Measurements from ENCODE around the gene TOPAZ1.
A peak's percentile ranks its signal among the peaks of the same experiment; 100 is the strongest.

The TOPAZ1 gene

DNA sequence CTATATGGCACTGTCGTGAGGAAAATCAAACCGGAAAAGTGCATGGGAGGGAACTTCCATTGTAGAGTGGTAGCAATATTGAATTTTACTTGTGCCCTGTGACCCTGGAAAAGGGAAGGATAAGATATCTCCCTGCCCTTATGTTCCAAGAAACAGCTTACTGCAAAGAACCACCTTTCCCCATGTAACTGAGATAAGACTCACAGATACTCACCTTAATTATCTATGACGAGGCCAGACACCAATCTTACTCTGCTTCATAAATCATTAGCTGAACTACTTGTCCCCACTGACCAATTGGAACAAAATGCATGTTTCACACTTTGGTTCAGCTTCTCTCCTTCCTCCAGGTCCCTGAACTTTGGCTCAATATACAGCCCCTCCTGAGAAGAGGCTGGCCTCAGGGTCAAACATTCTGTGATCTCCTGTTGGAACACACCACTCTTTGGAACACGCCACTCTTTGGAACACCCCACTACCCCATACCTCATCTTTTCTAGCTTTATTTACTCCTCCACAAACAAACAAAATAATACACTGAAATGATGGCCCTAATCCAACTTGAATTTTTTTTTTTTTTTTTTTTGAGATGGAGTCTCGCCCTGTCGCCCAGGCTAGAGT, 6.9 kb upstream of the TOPAZ1 start:
- Mint-ChIP-seq H3K4me3 (no peak overlapping the region), H3K27ac (no peak overlapping the region), H3K27me3 (peaks cover 6 to 12% of the 10 kb centered on the region in 2 donors), H3K36me3 (no peaks in the 10 kb centered on the region), H3K9me3 (no peaks in the 10 kb centered on the region), H3K4me1 (peaks cover 3 to 8% of the 10 kb centered on the region in 2 donors)
- DNase-seq (no peak), ATAC-seq (replicated peaks) (no peak)

- peaks cover 6 to 12% of the 10 kb centered on the region in 2 donors for H3K27me3 Mint-ChIP-seq
- ATAC-seq (replicated peaks) (peak; percentile 72 to 82), DNase-seq (peak; percentile 23)
- H3K9me3 Mint-ChIP-seq = no peaks in the 10 kb centered on the region
- H3K27ac Mint-ChIP-seq = no peak overlapping the region
- H3K4me1 Mint-ChIP-seq = peaks cover 3 to 8% of the 10 kb centered on the region in 2 donors
- H3K4me3 Mint-ChIP-seq = peak overlapping the region; percentile 33 to 52
- no peaks in the 10 kb centered on the region for H3K36me3 Mint-ChIP-seq
These were observed 5.8 kb upstream of the TOPAZ1 start for GRCh38 chr3:44235604-44236484.

GRCh38 chr3:44236485-44236908, 5.2 kb upstream of the TOPAZ1 start:
- no peaks in the 10 kb centered on the region for H3K9me3 Mint-ChIP-seq
- H3K36me3 Mint-ChIP-seq = no peaks in the 10 kb centered on the region
- no peak overlapping the region for H3K4me3 Mint-ChIP-seq
- peaks cover 3 to 8% of the 10 kb centered on the region in 2 donors for H3K4me1 Mint-ChIP-seq
- DNase-seq (no peak), ATAC-seq (replicated peaks) (no peak)
- peaks cover 6 to 12% of the 10 kb centered on the region in 2 donors for H3K27me3 Mint-ChIP-seq
- H3K27ac Mint-ChIP-seq = no peak overlapping the region

DNA sequence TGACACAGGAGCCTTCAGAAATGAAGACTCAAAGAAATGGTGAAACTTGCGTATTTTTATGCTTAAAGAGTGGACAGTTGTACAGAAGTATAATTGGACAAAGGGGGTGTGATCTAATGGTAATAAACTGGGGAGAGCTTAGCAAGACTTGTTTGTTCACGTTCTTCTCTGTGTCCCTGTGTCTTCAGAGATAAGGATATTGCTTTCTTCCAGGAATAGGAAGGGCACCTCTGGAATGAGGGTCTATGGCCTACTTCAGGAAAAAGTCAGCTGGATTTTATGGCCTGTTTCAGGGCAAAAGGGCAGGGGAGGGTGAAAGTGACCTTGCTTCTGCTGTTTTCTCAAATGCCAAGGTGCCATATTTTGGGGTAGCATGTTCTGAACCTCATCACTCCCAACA, 4.5 kb upstream of the TOPAZ1 start:
- Mint-ChIP-seq H3K27me3 (peaks cover 6 to 12% of the 10 kb centered on the region in 2 donors), H3K4me3 (no peak overlapping the region), H3K4me1 (peaks cover 3 to 8% of the 10 kb centered on the region in 2 donors), H3K36me3 (no peaks in the 10 kb centered on the region), H3K27ac (no peak overlapping the region), H3K9me3 (no peaks in the 10 kb centered on the region)
- no peak for DNase-seq
- ATAC-seq (replicated peaks) = no peak

- peaks cover 3 to 8% of the 10 kb centered on the region in 2 donors for H3K4me1 Mint-ChIP-seq
- H3K36me3 Mint-ChIP-seq = no peaks in the 10 kb centered on the region
- no peak overlapping the region for H3K27ac Mint-ChIP-seq
These were observed 4.0 kb upstream of the TOPAZ1 start for GRCh38 chr3:44237665-44238064.

GRCh38 chr3:44238889-44239288, 2.8 kb upstream of the TOPAZ1 start:
- Mint-ChIP-seq H3K4me1 (peaks cover 3 to 8% of the 10 kb centered on the region in 2 donors), H3K36me3 (no peaks in the 10 kb centered on the region), H3K4me3 (no peak overlapping the region), H3K27me3 (peaks cover 6 to 12% of the 10 kb centered on the region in 2 donors), H3K27ac (no peak overlapping the region), H3K9me3 (no peaks in the 10 kb centered on the region)
- DNase-seq (no peak), ATAC-seq (replicated peaks) (no peak)

More at GRCh38 chr3:44237665-44238064, 4.0 kb upstream of the TOPAZ1 start:
- DNase-seq (no peak), ATAC-seq (replicated peaks) (no peak)
- Mint-ChIP-seq H3K4me3 (no peak overlapping the region), H3K27me3 (peaks cover 6 to 12% of the 10 kb centered on the region in 2 donors), H3K9me3 (no peaks in the 10 kb centered on the region)

DNA sequence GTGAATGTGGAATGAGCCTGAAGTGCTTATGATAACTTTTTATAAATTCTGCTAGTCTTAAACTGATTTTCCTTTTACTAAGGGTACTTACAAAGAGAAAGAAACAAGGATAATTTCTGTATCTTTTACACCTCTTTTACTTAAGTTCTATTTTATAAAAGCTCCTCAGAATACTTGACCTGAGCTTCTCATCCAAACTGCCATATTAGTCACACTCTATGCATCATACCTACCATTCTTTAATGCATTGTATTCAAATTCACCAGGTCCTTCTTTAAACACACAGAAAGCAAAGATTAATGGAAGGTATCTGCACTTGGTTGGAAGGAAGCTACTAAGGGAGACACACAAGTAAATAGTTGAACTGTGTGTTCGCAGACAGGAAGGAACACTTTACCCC, 1.6 kb upstream of the TOPAZ1 start:
- Mint-ChIP-seq H3K4me3 (no peak overlapping the region), H3K9me3 (no peaks in the 10 kb centered on the region)

GRCh38 chr3:44242721-44243120, 1.0 kb downstream of the TOPAZ1 start:
- peaks cover under 1 to 9% of the 10 kb centered on the region in 2 donors for H3K27me3 Mint-ChIP-seq
- no peak for DNase-seq
- no peaks in the 10 kb centered on the region for H3K36me3 Mint-ChIP-seq
- ATAC-seq (replicated peaks) = no peak
- H3K4me3 Mint-ChIP-seq = no peak overlapping the region
- peaks cover 3% of the 10 kb centered on the region in 2 donors for H3K9me3 Mint-ChIP-seq
- H3K27ac Mint-ChIP-seq = no peak overlapping the region
- no peaks in the 10 kb centered on the region for H3K4me1 Mint-ChIP-seq

More for the DNA sequence above, 1.6 kb upstream of the TOPAZ1 start:
- H3K27me3 Mint-ChIP-seq = peaks cover 11 to 12% of the 10 kb centered on the region in 2 donors
- ATAC-seq (replicated peaks) (no peak), DNase-seq (no peak)
- H3K36me3 Mint-ChIP-seq = no peaks in the 10 kb centered on the region
- H3K4me1 Mint-ChIP-seq = peaks cover 3 to 8% of the 10 kb centered on the region in 2 donors
- no peak overlapping the region for H3K27ac Mint-ChIP-seq

GRCh38 chr3:44248152-44248551, 6.5 kb downstream of the TOPAZ1 start:
- ATAC-seq (replicated peaks) (no peak), DNase-seq (no peak)
- Mint-ChIP-seq H3K4me1 (no peaks in the 10 kb centered on the region), H3K4me3 (no peak overlapping the region), H3K27ac (no peak overlapping the region), H3K36me3 (peaks cover 0 to 2% of the 10 kb centered on the region in 2 donors), H3K9me3 (peaks cover 10 to 13% of the 10 kb centered on the region in 2 donors), H3K27me3 (peaks cover 0 to 12% of the 10 kb centered on the region in 2 donors)

- no peaks in the 10 kb centered on the region for H3K4me1 Mint-ChIP-seq
- peaks cover 0 to 2% of the 10 kb centered on the region in 2 donors for H3K36me3 Mint-ChIP-seq
- no peak overlapping the region for H3K4me3 Mint-ChIP-seq
- peaks cover 9 to 13% of the 10 kb centered on the region in 2 donors for H3K9me3 Mint-ChIP-seq
- no peak for DNase-seq
- ATAC-seq (replicated peaks) = no peak
- no peak overlapping the region for H3K27ac Mint-ChIP-seq
- peaks cover 0 to 6% of the 10 kb centered on the region in 2 donors for H3K27me3 Mint-ChIP-seq
These were observed 10.8 kb downstream of the TOPAZ1 start for GRCh38 chr3:44252332-44252959.

GRCh38 chr3:44259404-44259803, 17.7 kb downstream of the TOPAZ1 start:
- H3K4me3 Mint-ChIP-seq = no peak overlapping the region
- no peak overlapping the region for H3K27ac Mint-ChIP-seq
- peaks cover 3 to 4% of the 10 kb centered on the region in 2 donors for H3K9me3 Mint-ChIP-seq
- ATAC-seq (replicated peaks) = no peak
- H3K27me3 Mint-ChIP-seq = peaks cover 5 to 12% of the 10 kb centered on the region in 2 donors
- H3K36me3 Mint-ChIP-seq = no peaks in the 10 kb centered on the region
- no peak for DNase-seq
- H3K4me1 Mint-ChIP-seq = no peaks in the 10 kb centered on the region

GRCh38 chr3:44264146-44264545, 22.5 kb downstream of the TOPAZ1 start:
- ATAC-seq (replicated peaks) = no peak
- DNase-seq = no peak
- Mint-ChIP-seq H3K27ac (no peak overlapping the region), H3K36me3 (no peaks in the 10 kb centered on the region), H3K9me3 (peaks cover 3 to 4% of the 10 kb centered on the region in 2 donors), H3K4me1 (peaks cover 0 to 1% of the 10 kb centered on the region in 2 donors), H3K27me3 (peaks cover 5 to 12% of the 10 kb centered on the region in 2 donors), H3K4me3 (no peak overlapping the region)

DNA sequence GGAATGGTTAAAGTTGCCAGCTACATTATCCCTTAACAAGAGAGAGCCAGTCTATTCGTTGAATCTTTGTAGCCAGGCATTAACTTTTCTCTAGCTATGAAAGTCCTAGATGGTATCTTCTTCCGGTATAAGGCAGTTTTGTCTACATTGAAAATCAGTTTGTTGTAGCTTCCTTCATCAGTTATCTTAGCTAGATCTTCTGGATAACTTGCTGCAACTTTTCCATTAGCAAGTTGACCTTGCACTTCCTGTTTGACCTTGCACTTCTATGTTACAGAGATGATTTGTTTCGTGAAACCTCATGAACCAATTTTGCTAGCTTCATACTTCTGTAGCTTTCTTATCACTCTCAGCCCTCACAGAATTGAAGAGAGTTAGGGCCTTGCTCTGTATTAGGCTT, 24.1 kb downstream of the TOPAZ1 start:
- peaks cover 0 to 1% of the 10 kb centered on the region in 2 donors for H3K9me3 Mint-ChIP-seq
- peaks cover 0 to 1% of the 10 kb centered on the region in 2 donors for H3K4me1 Mint-ChIP-seq
- ATAC-seq (replicated peaks) (no peak), DNase-seq (no peak)
- H3K36me3 Mint-ChIP-seq = no peaks in the 10 kb centered on the region
- peaks cover 4 to 12% of the 10 kb centered on the region in 2 donors for H3K27me3 Mint-ChIP-seq
- no peak overlapping the region for H3K27ac Mint-ChIP-seq
- no peak overlapping the region for H3K4me3 Mint-ChIP-seq

- peaks cover 4 to 6% of the 10 kb centered on the region in 2 donors for H3K27me3 Mint-ChIP-seq
- ATAC-seq (replicated peaks) (no peak), DNase-seq (no peak)
- H3K27ac Mint-ChIP-seq = no peak overlapping the region
- no peaks in the 10 kb centered on the region for H3K36me3 Mint-ChIP-seq
- H3K4me1 Mint-ChIP-seq = no peaks in the 10 kb centered on the region
- H3K9me3 Mint-ChIP-seq = peaks cover 3 to 9% of the 10 kb centered on the region in 2 donors
- no peak overlapping the region for H3K4me3 Mint-ChIP-seq
These were observed 30.5 kb downstream of the TOPAZ1 start for GRCh38 chr3:44272191-44272590.
